KMS-11 (cell line): ENCODE results near the gene RFX1.

Experiments used
- H2AFZ ChIP-seq: fragments of 200-600 bp; sonication (generic); 2 replicates; pipeline ENCODE4 v1.6.1; 2016; ENCODE audit warnings: antibody characterized with exemption, mixed run types, low read depth
- H3K27ac ChIP-seq: fragments of 200-600 bp; sonication (generic); 2 replicates; pipeline ENCODE4 v1.6.1; 2016; ENCODE audit warnings: mild to moderate bottlenecking, mixed run types
- H3K27me3 ChIP-seq: fragments of 200-600 bp; sonication (generic); 2 replicates; pipeline ENCODE4 v1.6.1; 2017; ENCODE audit warnings: mild to moderate bottlenecking, low read depth, mixed run types, moderate library complexity; ENCODE audit not compliant: insufficient read depth
- H3K36me3 ChIP-seq: fragments of 200-600 bp; sonication (generic); 2 replicates; pipeline ENCODE4 v1.6.1; 2017; ENCODE audit warnings: mild to moderate bottlenecking, mixed run types; ENCODE audit not compliant: insufficient read depth
- H3K4me1 ChIP-seq: fragments of 200-600 bp; sonication (generic); 2 replicates; pipeline ENCODE4 v1.6.1; 2016; ENCODE audit warnings: mild to moderate bottlenecking, low read depth, mixed run types; ENCODE audit not compliant: poor library complexity, severe bottlenecking
- H3K4me2 ChIP-seq: fragments of 200-600 bp; sonication (generic); 2 replicates; pipeline ENCODE4 v1.7.0; 2016; ENCODE audit warnings: mild to moderate bottlenecking, mixed run types
- H3K4me3 ChIP-seq: fragments of 200-600 bp; sonication (generic); IDR thresholded peaks from 2 replicates; pipeline ENCODE4 v1.6.1; 2017; ENCODE audit warnings: low read depth, low read length, mixed read lengths; ENCODE audit not compliant: insufficient read depth
- H3K79me2 ChIP-seq: fragments of 200-600 bp; sonication (generic); 2 replicates; pipeline ENCODE4 v1.6.1; 2016; ENCODE audit warnings: low read depth, mixed run types; ENCODE audit not compliant: insufficient read depth
- H3K9ac ChIP-seq: fragments of 200-600 bp; sonication (generic); 2 replicates; pipeline ENCODE4 v1.6.1; 2016; ENCODE audit warnings: mild to moderate bottlenecking, mixed run types
- H4K20me1 ChIP-seq: fragments of 200-600 bp; sonication (generic); 2 replicates; pipeline ENCODE4 v1.6.1; 2016; ENCODE audit warnings: mild to moderate bottlenecking, mixed run types; ENCODE audit not compliant: insufficient read depth
- TF ChIP-seq, protein P1 (sequence below): fragments of 200-600 bp; sonication (generic); conservative IDR thresholded peaks from 2 replicates; pipeline ENCODE4 v1.6.1; 2017; ENCODE audit warnings: low read depth, mild to moderate bottlenecking, antibody characterized with exemption, low read length, moderate library complexity, mixed read lengths

RFX1 gene

DNA sequence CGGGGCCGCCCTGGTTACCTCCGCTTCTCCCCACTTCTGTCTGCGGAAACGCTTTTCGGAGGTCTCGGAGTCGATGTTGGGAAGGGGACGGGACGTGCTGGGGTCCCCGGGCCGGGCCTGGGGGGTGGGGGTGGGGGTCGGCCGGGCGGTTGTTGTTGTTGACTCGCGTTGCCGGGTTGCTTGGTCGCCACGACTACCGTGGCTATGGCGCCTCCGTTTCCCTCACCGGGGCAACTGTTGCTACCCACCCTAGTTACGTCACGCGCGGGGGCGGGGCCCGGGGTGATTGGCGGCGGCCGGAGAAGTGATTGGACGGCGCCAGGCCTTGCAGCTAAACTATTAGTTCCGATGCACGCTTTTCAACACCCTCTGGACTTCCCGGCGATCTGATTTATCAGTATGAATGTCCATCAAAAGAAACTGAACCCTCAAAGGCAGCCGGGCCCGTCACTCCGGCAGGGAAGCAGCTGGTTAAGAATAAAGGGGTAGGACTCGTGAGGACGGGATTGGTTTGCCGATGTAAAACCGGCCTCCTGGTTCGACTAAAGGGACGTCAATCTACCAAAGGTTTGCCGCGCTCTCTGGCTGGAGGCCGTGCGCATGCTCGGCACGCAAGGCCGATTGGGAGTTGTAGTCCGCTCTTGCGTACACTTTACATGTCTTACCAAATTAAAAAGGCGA, at the start of gene RFX1:
RFX1 (minus strand) TSS at position 236 of the 681 bp plus-strand sequence. CDS start 12,477 bp downstream, outside the sequence.
- peaks cover 19% of the 10 kb centered on the region for H3K4me1 ChIP-seq

DNA sequence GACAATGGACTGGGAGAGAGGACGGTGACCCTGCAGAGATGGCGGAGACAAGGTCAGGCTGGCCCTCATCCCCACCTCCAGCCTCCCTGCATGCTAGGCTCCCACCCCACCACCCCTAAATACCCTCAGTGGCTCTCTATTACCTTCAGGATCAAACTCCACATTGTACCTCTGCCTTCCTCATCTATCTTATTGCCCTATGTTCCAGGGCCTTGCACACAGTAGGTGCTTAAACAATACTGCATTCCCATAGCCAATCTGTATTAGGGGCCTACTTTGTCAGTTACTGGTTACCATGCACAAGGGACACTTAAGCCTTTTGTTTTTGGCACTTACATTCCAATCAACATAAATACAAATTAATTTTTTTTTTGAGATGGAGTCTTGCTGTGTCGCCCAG, 49.3 kb upstream of the RFX1 start:
- Histone ChIP-seq H3K36me3 (no peaks in the 10 kb centered on the region), H3K27me3 (no peaks in the 10 kb centered on the region; the same call in 1 of the 2 replicates), H3K79me2 (no peaks in the 10 kb centered on the region), H3K4me1 (no peaks in the 10 kb centered on the region), H3K4me2 (no peak overlapping the region), H3K27ac (no peak overlapping the region), H4K20me1 (no peaks in the 10 kb centered on the region), H3K9ac (no peak overlapping the region), H2AFZ (no peak overlapping the region), H3K4me3 (no peak overlapping the region)
- TF ChIP-seq, protein P1, sequence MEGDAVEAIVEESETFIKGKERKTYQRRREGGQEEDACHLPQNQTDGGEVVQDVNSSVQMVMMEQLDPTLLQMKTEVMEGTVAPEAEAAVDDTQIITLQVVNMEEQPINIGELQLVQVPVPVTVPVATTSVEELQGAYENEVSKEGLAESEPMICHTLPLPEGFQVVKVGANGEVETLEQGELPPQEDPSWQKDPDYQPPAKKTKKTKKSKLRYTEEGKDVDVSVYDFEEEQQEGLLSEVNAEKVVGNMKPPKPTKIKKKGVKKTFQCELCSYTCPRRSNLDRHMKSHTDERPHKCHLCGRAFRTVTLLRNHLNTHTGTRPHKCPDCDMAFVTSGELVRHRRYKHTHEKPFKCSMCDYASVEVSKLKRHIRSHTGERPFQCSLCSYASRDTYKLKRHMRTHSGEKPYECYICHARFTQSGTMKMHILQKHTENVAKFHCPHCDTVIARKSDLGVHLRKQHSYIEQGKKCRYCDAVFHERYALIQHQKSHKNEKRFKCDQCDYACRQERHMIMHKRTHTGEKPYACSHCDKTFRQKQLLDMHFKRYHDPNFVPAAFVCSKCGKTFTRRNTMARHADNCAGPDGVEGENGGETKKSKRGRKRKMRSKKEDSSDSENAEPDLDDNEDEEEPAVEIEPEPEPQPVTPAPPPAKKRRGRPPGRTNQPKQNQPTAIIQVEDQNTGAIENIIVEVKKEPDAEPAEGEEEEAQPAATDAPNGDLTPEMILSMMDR: no peak

More for the DNA sequence above, at the start of gene RFX1:
- H2AFZ ChIP-seq: peak within 1 kb of the TSS; percentile 91
- TF ChIP-seq, protein P1: no peak
- H3K4me2 ChIP-seq: peak within 1 kb of the TSS; percentile 89
- H4K20me1 ChIP-seq: no peaks in the 10 kb centered on the region
- H3K27me3 ChIP-seq: no peaks in the 10 kb centered on the region
- no peaks in the 10 kb centered on the region for H3K79me2 ChIP-seq
- H3K9ac ChIP-seq: peak within 1 kb of the TSS; percentile 99
- peak within 1 kb of the TSS; percentile 97 for H3K27ac ChIP-seq
- H3K36me3 ChIP-seq: no peaks in the 10 kb centered on the region
- no peak within 1 kb of the TSS for H3K4me3 ChIP-seq

DNA sequence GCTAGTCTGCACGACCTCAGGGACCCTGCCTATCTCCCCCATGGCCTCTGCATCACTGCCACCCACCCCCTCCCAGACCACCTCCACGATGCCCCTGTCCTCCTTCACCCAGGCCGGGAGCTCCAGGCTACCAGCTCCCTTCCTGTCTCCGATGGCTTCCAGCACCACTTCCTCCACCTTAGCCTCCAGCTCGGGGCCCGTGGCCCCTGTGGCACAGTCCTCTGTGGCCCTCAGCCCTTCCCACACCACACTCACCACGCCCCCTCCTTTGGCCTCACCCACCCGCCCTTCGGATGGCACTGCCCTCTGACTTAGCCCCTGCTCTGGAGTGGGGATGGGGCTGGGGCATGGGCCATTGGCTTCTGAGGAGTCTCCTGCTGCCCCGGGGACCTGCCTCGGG, 48.6 kb upstream of the RFX1 start:
- Histone ChIP-seq H2AFZ (no peak overlapping the region), H3K36me3 (no peaks in the 10 kb centered on the region), H3K9ac (no peak overlapping the region), H3K27me3 (no peaks in the 10 kb centered on the region; the same call in 1 of the 2 replicates), H3K79me2 (no peaks in the 10 kb centered on the region), H4K20me1 (no peaks in the 10 kb centered on the region), H3K4me1 (no peaks in the 10 kb centered on the region), H3K4me2 (no peak overlapping the region), H3K4me3 (no peak overlapping the region), H3K27ac (no peak overlapping the region)
- TF ChIP-seq, protein P1: no peak

DNA sequence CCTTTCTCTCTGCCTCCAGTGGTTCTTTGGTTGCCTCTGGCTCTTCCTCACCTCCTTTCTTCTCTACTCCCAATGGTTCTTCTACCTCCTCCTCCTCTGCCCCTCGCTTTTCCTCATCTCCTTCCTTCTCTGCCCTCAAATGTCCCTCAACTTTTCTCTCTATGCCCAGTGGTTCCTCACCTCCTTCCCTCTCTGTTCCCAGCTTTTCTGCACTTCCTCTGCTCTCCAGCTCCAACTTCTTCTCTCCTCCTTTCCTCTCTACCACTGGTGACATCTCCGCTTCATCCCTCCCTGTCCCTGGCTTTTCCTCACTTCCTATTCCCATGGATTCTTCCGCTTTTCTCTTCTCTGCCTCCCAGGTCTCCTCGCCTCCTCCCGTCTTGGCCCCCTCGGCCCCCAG, 48.0 kb upstream of the RFX1 start:
- Histone ChIP-seq H3K4me3 (no peak overlapping the region), H3K27me3 (no peaks in the 10 kb centered on the region; the same call in 1 of the 2 replicates), H2AFZ (no peak overlapping the region), H3K4me2 (no peak overlapping the region), H3K79me2 (no peaks in the 10 kb centered on the region), H3K36me3 (no peaks in the 10 kb centered on the region), H3K9ac (no peak overlapping the region), H3K4me1 (no peaks in the 10 kb centered on the region), H3K27ac (no peak overlapping the region), H4K20me1 (no peaks in the 10 kb centered on the region)
- TF ChIP-seq, protein P1: no peak
